PC-9 (cell line): ENCODE data around the gene PKD2. TPM values are rescaled to one million over a fixed set of nuclear protein-coding genes. Genes with fewer than 3 reads are reported as not detected.

Experiments
- BruUV-seq: library from RNA; stranded (reverse); fragments of 400-500 nt; replicated peaks from 2 replicates; lab custom pipeline; 2021; lab: Mats Ljungman, UMichigan
- CTCF ChIA-PET: fragments of 300-600 bp; sonication (Branson Sonifier 250); formaldehyde crosslinking; loops from one replicate; lab custom pipeline; 2022; ENCODE audit warnings: antibody characterized with exemption; lab: Charles Lee
- POLR2A ChIA-PET: fragments of 300-600 bp; sonication (Branson Sonifier 250); formaldehyde crosslinking; loops from one replicate; lab custom pipeline; 2022; ENCODE audit warnings: antibody characterized with exemption; ENCODE audit not compliant: unreplicated experiment; lab: Charles Lee
- DNase-seq, 2 experiments: peaks; one replicate each; pipeline versions ENCODE4 v3.0.0 to v3.0.0-alpha.2; 2015 to 2022; ENCODE audit warnings: mixed read lengths in 1 of 2
- H2AFZ ChIP-seq: fragments of 200-600 bp; sonication (generic); 2 replicates; pipeline ENCODE4 v1.8.1; 2017; ENCODE audit warnings: antibody characterized with exemption
- H3F3A ChIP-seq: fragments of 200-600 bp; sonication (generic); 2 replicates; pipeline ENCODE4 v1.8.1; 2017; ENCODE audit warnings: antibody characterized with exemption, mild to moderate bottlenecking, low read depth; ENCODE audit not compliant: insufficient read depth
- H3K27ac ChIP-seq: fragments of 200-600 bp; sonication (generic); 2 replicates; pipeline ENCODE4 v1.6.1; 2016; ENCODE audit warnings: mixed run types
- H3K27me3 ChIP-seq: fragments of 200-600 bp; sonication (generic); 2 replicates; pipeline ENCODE4 v1.6.1; 2016; ENCODE audit warnings: low read depth, mixed run types; ENCODE audit not compliant: insufficient read depth
- H3K36me3 ChIP-seq: fragments of 200-600 bp; sonication (generic); 2 replicates; pipeline ENCODE4 v1.6.1; 2016; ENCODE audit warnings: low read depth, mixed run types
- H3K4me1 ChIP-seq: fragments of 200-600 bp; sonication (generic); replicated peaks from 2 replicates; pipeline ENCODE4 v1.6.1; 2016; ENCODE audit warnings: mixed run types; ENCODE audit not compliant: insufficient read depth
- H3K4me2 ChIP-seq: fragments of 200-600 bp; sonication (generic); 2 replicates; pipeline ENCODE4 v1.6.1; 2017; ENCODE audit warnings: mixed run types
- H3K4me3 ChIP-seq: fragments of 200-600 bp; sonication (generic); 2 replicates; pipeline ENCODE4 v1.6.1; 2016; ENCODE audit warnings: mixed run types
- H3K79me2 ChIP-seq: fragments of 200-600 bp; sonication (generic); 2 replicates; pipeline ENCODE4 v1.6.1; 2017; ENCODE audit warnings: low read depth, mixed run types
- H3K9me2 ChIP-seq: fragments of 200-600 bp; sonication (generic); 2 replicates; pipeline ENCODE4 v1.8.1; 2017; ENCODE audit warnings: mild to moderate bottlenecking; ENCODE audit not compliant: insufficient read depth
- H3K9me3 ChIP-seq: fragments of 200-600 bp; sonication (generic); 2 replicates; pipeline ENCODE4 v1.8.1; 2016; ENCODE audit warnings: low read depth; ENCODE audit not compliant: insufficient read depth
- H4K20me1 ChIP-seq: fragments of 200-600 bp; sonication (generic); 2 replicates; pipeline ENCODE4 v1.8.1; 2017; ENCODE audit not compliant: insufficient read depth
- CTCF ChIP-seq: fragments of 200-600 bp; sonication (generic); conservative IDR thresholded peaks from 2 replicates; pipeline ENCODE4 v1.6.1; 2017; ENCODE audit warnings: mixed run types, antibody characterized with exemption, mild to moderate bottlenecking, moderate library complexity
- EZH2 ChIP-seq: fragments of 200-600 bp; sonication (generic); IDR thresholded peaks from 2 replicates; pipeline ENCODE4 v1.8.0; 2017; ENCODE audit warnings: antibody characterized with exemption, low read depth
- intact Hi-C: fragments of 100-400 bp; cut with micrococcal nuclease; formaldehyde crosslinking; loops from one replicate; pipeline ENCODE4 v1.10.0; 2022; ENCODE audit not compliant: unreplicated experiment
- total RNA-seq: library from RNA; stranded (reverse); gene quantifications from 2 replicates; pipeline ENCODE4 v1.2.3, GENCODE V29; 2021

Gene PKD2
- total RNA-seq, 1 experiment from 2014 or later, result 10.2 TPM

- DNase-seq, result no peak
- no peaks in the 10 kb centered on the region for H3K79me2 ChIP-seq
- H3K4me2 ChIP-seq, result no peak overlapping the region
- H4K20me1 ChIP-seq, result no peaks in the 10 kb centered on the region
- CTCF ChIA-PET, result interaction anchor here (0.6 kb wide), 1 partner anchor 482 kb away, joined by 4 read pairs; no protein-coding TSS in a partner anchor
- peaks cover 2% of the 10 kb centered on the region; the same call in 1 of the 2 replicates for H3K36me3 ChIP-seq
- H3K27ac ChIP-seq, result no peak overlapping the region
- no peaks in the 10 kb centered on the region for H3K27me3 ChIP-seq
- TF ChIP-seq CTCF, result no peak
- no peak for TF ChIP-seq EZH2
- no peaks in the 10 kb centered on the region for H3K9me2 ChIP-seq
- BruUV-seq, result no TSS peak
- no peaks in the 10 kb centered on the region for H3F3A ChIP-seq
- H3K9me3 ChIP-seq, result no peaks in the 10 kb centered on the region
- POLR2A ChIA-PET, result no interaction called here
- no peak overlapping the region for H3K4me3 ChIP-seq
- H2AFZ ChIP-seq, result no peak overlapping the region
- intact Hi-C loops, result no loop called here
- H3K4me1 ChIP-seq, result no peaks in the 10 kb centered on the region
These were observed 30.5 kb downstream of the PKD2 start for GRCh38 chr4:88037936-88038335.

- Histone ChIP-seq H4K20me1 (no peaks in the 10 kb centered on the region), H3K4me2 (no peak overlapping the region), H2AFZ (no peak overlapping the region), H3K27ac (no peak overlapping the region), H3K9me2 (no peaks in the 10 kb centered on the region), H3K4me3 (no peak overlapping the region), H3F3A (no peaks in the 10 kb centered on the region), H3K4me1 (no peaks in the 10 kb centered on the region), H3K79me2 (no peaks in the 10 kb centered on the region), H3K36me3 (peaks cover 5% of the 10 kb centered on the region; the same call in 1 of the 2 replicates), H3K27me3 (no peaks in the 10 kb centered on the region), H3K9me3 (no peaks in the 10 kb centered on the region)
- CTCF ChIA-PET, result no interaction called here
- intact Hi-C loops, result no loop called here
- TF ChIP-seq EZH2 (no peak), CTCF (no peak)
- no peak for DNase-seq
- no TSS peak for BruUV-seq
- POLR2A ChIA-PET, result no interaction called here
These were observed 33.3 kb downstream of the PKD2 start for GRCh38 chr4:88040707-88041106.

DNA sequence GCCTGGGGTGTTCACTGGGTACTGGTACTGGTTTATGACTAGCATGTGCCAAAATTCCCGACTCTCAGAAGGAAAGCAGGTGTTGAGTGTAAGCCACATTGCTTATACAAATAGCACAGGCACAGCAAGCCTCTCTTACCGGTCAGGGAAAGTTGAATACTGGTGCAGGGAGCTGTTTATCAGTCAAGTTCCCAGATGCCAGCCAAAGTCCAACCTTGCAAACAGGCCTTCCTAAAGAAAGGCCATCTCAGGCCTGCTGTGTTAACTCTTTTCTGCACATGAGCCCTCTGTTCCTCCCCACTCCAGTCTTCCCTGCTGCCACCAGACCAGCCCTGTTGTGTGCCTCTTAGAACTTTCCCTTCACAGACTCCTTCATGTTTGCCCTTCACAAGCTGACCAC, 34.2 kb downstream of the PKD2 start:
- H3F3A ChIP-seq, result no peaks in the 10 kb centered on the region
- H3K4me3 ChIP-seq, result no peak overlapping the region
- H3K4me1 ChIP-seq, result no peaks in the 10 kb centered on the region
- no peak overlapping the region for H2AFZ ChIP-seq
- H4K20me1 ChIP-seq, result no peaks in the 10 kb centered on the region
- intact Hi-C loops, result no loop called here
- peaks cover 5% of the 10 kb centered on the region; the same call in 1 of the 2 replicates for H3K36me3 ChIP-seq
- H3K27me3 ChIP-seq, result no peaks in the 10 kb centered on the region
- H3K9me3 ChIP-seq, result no peaks in the 10 kb centered on the region
- DNase-seq, result no peak
- H3K27ac ChIP-seq, result no peak overlapping the region
- no peaks in the 10 kb centered on the region for H3K9me2 ChIP-seq
- POLR2A ChIA-PET, result no interaction called here
- CTCF ChIA-PET, result interaction anchor here (0.6 kb wide), 1 partner anchor 178 kb away, joined by 3 read pairs; no protein-coding TSS in a partner anchor
- no peak overlapping the region for H3K4me2 ChIP-seq
- TF ChIP-seq EZH2 (no peak), CTCF (no peak)
- no peaks in the 10 kb centered on the region for H3K79me2 ChIP-seq
- BruUV-seq, result no TSS peak
